Astrocyte of the spinal cord (primary cell): Measurements from ENCODE around the gene NME1.

ENCODE experiments used
- DNase-seq: peaks from one replicate; pipeline ENCODE4 v3.0.0; 2011; ENCODE audit warnings: low read depth, low spot score
- H3K4me3 ChIP-seq: 2 replicates; pipeline ENCODE4 v1.5.1; 2011; ENCODE audit warnings: low read depth, mild to moderate bottlenecking, low read length, moderate library complexity
- in situ Hi-C: cut with HindIII; loops from 2 replicates; pipeline ENCODE4 v1.10.0; 2017; ENCODE audit warnings: low sequenced_read_pairs
- TF ChIP-seq, protein P1 (sequence below): IDR thresholded peaks from 2 replicates; pipeline ENCODE4 v1.5.1; 2012; ENCODE audit warnings: low read depth, mild to moderate bottlenecking, low read length, inconsistent platforms

Gene NME1

GRCh38 chr17:51180486-51180885 lies 27.1 kb downstream of the NME1 start:
- in situ Hi-C loops, result no loop called here
- TF ChIP-seq, protein P1, sequence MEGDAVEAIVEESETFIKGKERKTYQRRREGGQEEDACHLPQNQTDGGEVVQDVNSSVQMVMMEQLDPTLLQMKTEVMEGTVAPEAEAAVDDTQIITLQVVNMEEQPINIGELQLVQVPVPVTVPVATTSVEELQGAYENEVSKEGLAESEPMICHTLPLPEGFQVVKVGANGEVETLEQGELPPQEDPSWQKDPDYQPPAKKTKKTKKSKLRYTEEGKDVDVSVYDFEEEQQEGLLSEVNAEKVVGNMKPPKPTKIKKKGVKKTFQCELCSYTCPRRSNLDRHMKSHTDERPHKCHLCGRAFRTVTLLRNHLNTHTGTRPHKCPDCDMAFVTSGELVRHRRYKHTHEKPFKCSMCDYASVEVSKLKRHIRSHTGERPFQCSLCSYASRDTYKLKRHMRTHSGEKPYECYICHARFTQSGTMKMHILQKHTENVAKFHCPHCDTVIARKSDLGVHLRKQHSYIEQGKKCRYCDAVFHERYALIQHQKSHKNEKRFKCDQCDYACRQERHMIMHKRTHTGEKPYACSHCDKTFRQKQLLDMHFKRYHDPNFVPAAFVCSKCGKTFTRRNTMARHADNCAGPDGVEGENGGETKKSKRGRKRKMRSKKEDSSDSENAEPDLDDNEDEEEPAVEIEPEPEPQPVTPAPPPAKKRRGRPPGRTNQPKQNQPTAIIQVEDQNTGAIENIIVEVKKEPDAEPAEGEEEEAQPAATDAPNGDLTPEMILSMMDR, result no peak

GRCh38 chr17:51184124-51184523 lies 30.8 kb downstream of the NME1 start:
- H3K4me3 ChIP-seq, result no peak overlapping the region
- in situ Hi-C loops, result no loop called here
- TF ChIP-seq, protein P1, result no peak
- DNase-seq, result no peak

More at GRCh38 chr17:51180486-51180885, 27.1 kb downstream of the NME1 start:
- DNase-seq, result no peak
- H3K4me3 ChIP-seq, result no peak overlapping the region

DNA sequence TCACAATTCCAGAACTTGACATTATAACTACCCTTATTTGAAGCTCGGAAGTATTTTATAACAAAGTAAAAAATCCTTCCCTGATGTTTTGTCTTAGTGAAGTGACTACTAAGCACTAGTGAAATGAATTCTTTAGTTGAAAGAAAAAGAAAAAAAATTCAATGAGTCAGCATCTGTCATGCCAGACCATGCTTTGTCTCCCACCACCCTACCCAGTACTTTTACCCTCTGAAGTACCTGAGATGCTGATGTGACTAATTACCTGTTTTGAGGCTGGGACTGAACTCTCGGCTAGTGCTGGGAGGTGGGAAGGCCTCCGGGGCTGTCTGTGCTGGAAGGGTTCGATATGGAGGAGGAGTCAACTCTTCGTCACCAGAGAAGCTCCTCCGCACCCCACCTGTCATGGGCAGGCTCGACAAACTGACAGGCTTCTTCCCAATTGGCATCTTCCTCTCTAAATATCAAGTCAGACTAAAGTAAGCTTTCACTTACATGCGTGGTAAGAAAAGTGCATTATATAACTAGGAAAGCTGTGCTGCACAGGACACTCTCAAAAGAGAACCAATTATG lies 32.5 kb downstream of the NME1 start:
- DNase-seq, result no peak

DNA sequence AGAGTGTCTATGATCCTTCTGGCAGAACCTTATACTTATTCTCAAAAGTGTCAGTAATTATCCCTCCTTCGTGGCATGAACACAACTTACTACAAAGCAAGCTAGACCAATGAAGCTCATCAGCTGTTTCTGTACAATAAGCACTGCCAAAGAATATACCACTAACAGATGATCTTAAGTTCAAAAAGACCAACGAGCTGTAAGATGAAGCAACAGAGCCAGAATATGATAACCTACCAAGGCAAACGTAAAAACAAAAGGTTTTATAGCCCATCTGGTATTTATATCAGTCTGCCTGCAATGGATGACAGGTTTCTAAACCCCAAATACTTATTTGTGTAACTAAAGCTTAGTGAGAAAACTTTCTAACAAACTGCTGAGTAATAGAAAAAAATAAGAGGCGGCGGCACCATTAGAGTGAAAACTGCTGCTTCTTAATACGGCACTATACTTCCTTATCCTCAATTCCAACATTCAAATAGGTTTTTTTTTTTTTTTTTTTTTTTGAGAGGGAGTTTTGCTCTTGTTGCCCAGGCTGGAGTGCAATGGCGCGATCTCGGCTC lies 35.0 kb downstream of the NME1 start:
- in situ Hi-C loops, result no loop called here
- no peak overlapping the region for H3K4me3 ChIP-seq
- no peak for DNase-seq
- TF ChIP-seq, protein P1, result no peak

More for the DNA sequence above, 32.5 kb downstream of the NME1 start:
- in situ Hi-C loops, result no loop called here
- TF ChIP-seq, protein P1, result no peak
- no peak overlapping the region for H3K4me3 ChIP-seq

DNA sequence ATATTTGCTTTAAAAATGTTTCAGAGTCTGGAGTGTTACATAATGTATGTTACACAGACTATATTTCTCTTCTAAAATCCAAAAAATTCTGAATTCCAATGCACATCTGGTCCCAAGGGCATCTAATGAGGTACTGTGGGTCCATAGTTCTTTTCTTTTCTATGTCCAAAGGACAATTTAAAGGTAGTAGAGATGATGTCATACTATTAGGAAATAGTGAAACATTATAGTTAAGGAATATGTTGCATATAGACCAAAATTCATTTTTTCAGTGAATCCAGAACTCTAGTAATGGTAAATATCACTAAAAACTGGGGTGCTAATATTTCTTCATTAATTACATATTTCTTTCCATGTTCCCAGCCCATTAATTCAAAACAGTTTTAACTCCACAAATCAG lies 35.8 kb downstream of the NME1 start:
- in situ Hi-C loops, result no loop called here
- no peak overlapping the region for H3K4me3 ChIP-seq
- TF ChIP-seq, protein P1, result no peak
- DNase-seq, result no peak

DNA sequence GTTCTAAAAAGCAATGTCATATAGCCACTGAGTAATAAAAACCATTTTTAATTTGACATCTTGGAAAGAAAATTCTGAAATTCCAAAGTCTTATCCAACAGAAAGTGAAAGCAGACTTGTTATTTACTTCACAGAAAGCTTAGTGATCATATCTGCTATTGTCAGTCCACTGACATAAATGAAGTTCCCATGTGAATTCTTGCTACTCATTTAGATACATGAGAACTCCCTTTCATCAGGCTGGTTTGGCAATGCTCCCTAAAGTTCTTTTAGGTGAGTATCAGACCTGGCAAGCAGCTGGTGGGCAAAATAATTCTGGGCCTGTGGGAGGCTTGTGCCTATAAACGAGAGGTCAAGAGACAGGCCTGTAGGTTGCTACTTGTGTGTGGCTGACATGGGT lies 36.3 kb downstream of the NME1 start:
- TF ChIP-seq, protein P1, result no peak
- no peak for DNase-seq

More for the DNA sequence above, 36.3 kb downstream of the NME1 start:
- H3K4me3 ChIP-seq, result no peak overlapping the region
- in situ Hi-C loops, result no loop called here
